NB4 (cell line): Measurements from ENCODE around the gene P2RX3.

Source experiments
- POLR2A ChIP-seq: IDR thresholded peaks from 2 replicates; pipeline ENCODE4 v1.6.1; 2011; ENCODE audit warnings: mild to moderate bottlenecking; ENCODE audit not compliant: insufficient read length; ENCODE audit errors: extremely low read depth
- TF ChIP-seq, protein P1 (sequence below): IDR thresholded peaks from one replicate; pipeline ENCODE4 v1.5.1; 2012; ENCODE audit warnings: low read depth, low read length

DNA sequence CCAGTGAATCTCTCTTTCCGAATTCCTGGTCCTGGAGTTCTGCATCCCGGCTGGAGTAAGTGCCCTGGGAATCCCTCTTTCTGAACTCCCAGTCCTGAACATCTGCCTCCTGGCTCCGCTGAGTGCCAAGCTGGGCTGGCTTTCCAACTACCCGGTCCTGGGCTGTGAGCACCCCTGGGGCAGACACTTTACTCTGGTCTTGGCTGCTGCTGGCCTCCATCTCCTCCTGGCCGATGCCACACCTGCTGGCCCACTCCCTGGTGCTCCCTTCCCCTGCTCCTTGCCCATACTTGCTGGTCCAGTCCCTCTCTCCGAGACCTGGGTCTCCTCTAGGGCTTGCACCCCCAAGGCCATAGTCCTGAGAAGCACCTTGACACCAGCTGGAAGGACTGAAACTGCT, 28.1 kb upstream of the P2RX3 start:
- TF ChIP-seq, protein P1, sequence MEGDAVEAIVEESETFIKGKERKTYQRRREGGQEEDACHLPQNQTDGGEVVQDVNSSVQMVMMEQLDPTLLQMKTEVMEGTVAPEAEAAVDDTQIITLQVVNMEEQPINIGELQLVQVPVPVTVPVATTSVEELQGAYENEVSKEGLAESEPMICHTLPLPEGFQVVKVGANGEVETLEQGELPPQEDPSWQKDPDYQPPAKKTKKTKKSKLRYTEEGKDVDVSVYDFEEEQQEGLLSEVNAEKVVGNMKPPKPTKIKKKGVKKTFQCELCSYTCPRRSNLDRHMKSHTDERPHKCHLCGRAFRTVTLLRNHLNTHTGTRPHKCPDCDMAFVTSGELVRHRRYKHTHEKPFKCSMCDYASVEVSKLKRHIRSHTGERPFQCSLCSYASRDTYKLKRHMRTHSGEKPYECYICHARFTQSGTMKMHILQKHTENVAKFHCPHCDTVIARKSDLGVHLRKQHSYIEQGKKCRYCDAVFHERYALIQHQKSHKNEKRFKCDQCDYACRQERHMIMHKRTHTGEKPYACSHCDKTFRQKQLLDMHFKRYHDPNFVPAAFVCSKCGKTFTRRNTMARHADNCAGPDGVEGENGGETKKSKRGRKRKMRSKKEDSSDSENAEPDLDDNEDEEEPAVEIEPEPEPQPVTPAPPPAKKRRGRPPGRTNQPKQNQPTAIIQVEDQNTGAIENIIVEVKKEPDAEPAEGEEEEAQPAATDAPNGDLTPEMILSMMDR = no peak
- no peak for TF ChIP-seq POLR2A
